HG03558 (cell line): Measurements from ENCODE around the gene GLOD4.
"Not testable (repeated sequence)": the region's sequence is repeated elsewhere in the genome, so short reads cannot be mapped to it uniquely, and the experiment has no call there.

Experiments used
- ATAC-seq: cut with Tn5 transposase; IDR thresholded peaks from one replicate; pipeline ENCODE4 v1.9.1; 2021; ENCODE audit warnings: moderate number of reproducible peaks; ENCODE audit not compliant: unreplicated experiment; ENCODE audit errors: extremely low read depth

Gene GLOD4, protein sequence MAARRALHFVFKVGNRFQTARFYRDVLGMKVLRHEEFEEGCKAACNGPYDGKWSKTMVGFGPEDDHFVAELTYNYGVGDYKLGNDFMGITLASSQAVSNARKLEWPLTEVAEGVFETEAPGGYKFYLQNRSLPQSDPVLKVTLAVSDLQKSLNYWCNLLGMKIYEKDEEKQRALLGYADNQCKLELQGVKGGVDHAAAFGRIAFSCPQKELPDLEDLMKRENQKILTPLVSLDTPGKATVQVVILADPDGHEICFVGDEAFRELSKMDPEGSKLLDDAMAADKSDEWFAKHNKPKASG

DNA sequence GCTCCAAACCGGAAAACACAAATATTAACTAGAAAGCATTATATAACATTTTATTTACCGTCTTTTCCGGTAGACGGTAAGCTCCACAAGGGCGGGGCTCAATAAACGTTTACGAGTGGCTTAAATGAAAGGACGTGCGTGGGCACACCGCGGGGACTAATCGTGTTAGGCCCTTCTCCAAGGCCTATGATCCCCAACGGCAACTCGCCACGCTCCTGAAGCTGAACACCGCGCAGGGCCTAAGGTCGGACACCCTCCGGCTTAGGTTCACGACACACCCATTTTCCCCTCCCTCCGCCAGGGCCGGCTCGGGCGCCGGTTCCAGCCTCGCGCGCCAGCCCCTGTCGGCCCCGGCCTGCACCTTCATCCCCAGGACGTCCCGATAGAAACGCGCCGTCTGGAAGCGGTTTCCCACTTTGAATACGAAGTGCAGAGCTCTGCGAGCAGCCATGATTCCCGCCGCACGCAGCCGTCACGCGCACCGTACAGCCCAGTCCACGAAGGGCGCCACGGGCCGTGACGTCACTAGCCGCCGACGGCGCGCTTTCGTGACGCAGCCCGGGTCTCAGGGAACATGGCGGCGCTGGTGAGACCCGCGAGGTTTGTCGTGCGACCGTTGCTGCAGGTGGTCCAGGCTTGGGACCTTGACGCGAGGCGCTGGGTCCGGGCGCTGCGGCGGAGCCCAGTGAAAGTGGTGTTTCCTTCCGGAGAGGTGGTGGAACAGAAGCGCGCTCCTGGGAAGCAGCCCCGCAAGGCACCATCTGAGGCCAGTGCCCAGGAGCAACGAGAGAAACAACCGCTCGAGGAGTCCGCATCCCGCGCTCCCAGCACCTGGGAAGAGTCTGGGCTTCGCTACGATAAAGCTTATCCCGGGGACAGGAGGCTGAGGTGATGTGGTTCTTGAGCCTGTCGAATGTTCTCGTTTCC is at the start of gene GLOD4, which contains the start of gene MRM3:
Gene GLOD4, minus strand, starts transcription at position 476 of the 927 bp plus-strand sequence. Its CDS starts 25 bp downstream, at position 451.
Gene MRM3, plus strand, starts transcription at position 549 of the 927 bp plus-strand sequence. Its CDS starts 26 bp downstream, at position 575.
- ATAC-seq, result peak; percentile 58

DNA sequence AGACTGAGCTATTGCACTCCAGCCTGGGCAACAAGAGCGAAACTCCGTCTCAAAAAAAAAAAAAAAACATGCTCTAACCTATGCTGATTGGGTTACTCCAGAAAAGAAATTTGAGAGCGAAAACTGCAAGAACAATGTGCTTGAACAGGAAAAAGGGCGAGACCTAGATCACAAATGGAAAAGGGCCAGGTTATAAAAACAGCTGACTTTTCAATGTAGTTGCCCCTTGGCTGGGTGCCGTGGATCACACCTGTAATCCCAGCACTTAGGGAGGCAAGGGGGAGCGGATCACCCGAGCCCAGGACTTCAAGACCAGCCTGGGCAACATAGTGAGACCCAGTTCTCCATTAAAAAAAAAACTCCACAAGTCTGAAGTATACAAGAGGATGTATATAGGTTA is 48.9 kb upstream of the GLOD4 start:
- ATAC-seq, result no peak

DNA sequence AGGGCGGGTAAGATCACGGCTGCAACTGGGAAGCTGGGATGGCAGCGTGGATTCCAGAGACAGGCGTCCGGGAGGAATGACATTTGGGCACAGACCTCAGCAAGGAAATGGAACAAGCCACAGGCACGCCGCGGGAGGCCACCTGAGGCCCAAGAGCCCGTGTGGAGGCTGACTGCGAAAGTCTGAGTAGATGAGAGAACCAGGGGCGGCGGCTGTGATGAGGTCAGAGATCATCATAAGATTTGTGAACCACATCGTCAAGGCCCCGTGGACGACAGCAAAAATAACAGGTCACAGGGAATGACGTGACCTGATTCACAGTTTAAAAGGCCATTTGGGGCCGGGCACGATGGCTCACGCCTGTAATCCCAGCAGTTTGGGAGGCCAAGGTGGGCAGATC is 48.3 kb upstream of the GLOD4 start:
- no peak for ATAC-seq

DNA sequence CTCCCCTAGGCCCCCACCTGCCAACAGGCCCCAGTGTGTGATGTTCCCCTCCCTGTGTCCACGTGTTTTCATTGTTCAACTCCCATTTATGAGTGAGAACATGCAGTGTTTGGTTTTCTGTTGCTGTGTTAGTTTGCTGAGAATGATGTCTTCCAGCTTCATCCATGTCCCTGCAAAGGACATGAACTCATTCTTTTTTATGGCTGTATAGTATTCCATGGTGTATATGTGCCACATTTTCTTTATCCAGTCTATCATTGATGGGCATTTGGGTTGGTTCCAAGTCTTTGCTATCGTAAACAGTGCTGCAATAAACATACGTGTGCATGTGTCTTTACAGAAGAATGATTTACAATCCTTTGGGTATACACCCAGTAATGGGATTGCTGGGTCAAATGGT is 47.5 kb upstream of the GLOD4 start:
- not testable (repeated sequence) for ATAC-seq

DNA sequence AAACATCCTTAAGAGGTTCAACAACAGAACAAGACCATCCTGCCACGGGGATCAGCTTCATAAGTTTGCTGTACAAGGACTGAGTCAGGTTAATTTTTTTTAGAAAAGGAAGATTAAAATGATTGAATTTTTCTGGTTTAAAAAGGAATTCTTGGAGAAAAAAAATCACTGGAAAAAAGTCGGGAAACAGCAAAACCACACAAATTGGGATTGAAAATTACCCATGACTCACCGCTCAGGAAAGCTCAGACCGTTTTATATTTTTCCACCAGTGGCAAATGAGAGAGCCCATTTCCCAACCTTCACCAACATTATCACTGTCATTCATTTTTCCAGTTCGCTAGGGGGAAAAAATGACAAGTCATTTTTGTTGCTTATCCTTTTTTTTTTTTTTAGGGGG is 46.7 kb upstream of the GLOD4 start:
- ATAC-seq, result no peak

DNA sequence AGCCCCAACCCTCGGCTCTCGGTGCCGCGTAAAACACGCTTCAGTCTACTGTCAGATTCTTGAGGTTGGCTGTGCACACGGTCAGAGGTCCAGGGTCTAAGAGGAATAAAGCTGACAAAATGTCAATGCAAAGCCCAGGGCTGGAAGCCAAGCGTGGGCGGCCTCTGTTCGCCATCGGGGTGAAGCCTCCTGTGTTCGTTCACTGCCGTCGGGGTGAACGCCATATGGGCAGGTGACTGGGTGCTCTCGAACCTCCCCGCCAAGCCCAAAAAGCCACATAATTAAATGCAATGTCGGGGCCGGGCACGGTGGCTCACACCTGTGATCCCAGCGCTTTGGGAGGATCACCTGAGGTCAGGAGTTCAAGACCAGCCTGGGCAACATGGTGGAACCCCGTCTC is 44.7 kb upstream of the GLOD4 start:
- ATAC-seq, result no peak

DNA sequence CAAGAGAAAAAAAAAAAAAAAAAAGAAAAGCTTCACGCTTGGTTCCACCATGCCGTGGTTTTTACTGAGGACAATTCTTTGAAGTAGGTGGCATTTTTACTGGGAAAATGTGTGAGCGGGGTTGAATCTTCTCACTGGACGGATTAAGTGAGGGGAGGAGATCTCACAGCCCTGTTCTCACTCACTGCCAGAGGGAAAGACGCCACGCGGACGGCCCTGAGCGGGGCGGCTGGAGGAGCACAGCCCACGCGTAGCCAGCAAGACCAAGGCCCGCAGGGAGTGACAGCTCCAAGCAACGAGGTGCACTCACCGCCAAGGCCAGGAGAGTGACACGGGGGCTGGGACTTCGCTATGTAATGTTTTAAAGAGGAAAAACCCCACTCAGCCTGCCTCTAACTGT is 43.1 kb upstream of the GLOD4 start:
- ATAC-seq, result no peak

DNA sequence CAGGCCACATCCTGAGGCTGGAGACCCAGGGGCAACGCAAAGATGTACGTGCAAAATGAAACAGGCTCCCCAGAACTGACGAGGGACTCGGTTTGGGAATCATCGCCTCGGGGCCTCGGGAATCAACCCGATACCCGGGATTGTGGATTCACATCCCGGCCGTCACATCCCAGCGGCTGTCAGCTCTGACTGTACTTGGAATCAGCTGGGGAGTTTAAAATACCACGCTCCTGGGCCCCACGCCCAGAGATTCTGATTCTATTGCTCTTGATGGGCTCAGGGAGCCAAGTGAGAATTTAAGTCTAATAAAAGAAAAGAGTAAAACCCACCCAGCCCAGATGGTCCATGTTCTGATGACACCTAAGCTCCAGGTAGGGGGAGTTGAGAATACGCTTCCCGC is 42.3 kb upstream of the GLOD4 start:
- no peak for ATAC-seq

DNA sequence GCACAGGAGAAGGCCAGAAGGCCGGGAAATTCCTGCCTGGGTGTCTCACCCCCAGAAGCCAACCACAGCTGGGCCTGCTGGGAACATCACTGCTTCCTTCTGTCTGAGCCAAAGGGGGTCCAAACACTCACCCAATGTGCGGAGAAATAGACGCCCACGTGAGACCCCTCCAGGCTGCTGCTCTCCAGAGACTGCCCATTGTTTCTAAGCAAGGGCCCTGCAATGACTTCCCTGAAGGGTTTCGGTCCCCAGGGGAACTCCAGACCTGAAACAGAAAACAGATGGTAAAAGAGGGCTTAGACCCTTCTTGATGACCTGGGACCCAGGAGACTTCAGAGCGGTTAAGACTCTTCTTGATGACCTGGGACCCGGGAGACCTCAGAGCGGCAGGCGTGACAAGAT is 41.4 kb upstream of the GLOD4 start:
- ATAC-seq, result no peak

DNA sequence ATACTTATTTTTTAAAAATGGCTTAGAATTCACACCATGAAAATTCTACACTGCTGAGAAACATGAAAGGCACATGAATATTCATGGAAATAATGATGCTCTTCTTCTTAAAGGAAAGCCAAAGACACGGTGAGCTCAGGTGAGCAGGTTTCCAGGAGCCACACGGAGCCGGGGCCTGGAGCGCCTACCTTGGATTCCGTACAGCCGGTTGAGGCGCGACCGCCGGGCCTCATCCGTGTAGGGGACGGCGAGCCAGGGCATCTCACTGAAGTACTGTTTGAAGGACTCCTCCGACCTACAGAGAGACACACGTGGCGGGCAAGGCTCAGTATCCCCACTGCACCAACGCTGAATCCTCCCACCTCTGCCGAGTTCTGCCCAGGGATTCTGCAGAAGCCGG is 37.2 kb upstream of the GLOD4 start:
- no peak for ATAC-seq

DNA sequence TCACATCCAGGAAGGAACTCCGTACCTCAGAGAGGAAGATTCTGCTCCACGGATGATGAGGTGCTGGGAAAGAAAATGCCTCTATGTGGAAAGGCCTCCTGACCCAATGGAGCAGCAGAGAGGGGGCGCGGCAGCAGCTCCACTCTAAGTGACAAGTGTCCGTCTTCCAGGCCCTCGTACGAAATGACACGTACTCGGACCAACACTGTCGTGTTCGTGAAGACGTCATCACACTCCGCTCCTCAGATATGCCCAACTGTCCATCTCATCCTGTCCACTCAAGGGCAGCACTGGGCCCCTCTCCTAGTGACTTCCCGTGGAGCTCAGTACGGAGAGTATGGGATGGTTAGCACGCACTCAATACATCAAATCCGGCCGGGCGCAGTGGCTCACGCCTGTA is 32.3 kb upstream of the GLOD4 start:
- no peak for ATAC-seq

DNA sequence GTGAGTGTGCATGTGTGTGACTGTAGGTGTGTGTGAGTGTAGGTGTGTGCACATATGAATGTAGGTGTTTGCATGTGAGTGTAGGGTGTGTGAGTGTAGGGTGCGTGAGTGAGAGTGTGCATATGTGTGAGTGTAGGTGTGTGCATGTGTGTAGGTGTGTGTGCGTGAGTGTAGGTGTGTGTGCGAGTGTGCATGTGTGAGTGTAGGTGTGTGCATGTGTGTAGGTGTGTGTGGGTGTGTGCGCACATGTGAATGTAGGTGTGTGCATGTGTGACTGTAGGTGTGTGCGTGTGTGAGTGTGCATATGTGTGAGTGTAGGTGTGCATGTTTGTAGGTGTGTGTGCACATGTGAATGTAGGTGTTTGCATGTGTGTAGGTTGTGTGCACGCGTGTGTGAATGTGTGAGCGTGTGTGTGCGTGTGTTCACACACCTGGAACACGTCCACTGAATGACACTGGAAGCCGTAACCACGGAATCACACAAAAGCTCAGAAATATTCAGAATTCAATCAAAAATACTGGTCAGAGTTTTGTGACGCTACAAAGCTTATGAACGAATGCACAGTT is 30.6 kb upstream of the GLOD4 start:
- no peak for ATAC-seq

DNA sequence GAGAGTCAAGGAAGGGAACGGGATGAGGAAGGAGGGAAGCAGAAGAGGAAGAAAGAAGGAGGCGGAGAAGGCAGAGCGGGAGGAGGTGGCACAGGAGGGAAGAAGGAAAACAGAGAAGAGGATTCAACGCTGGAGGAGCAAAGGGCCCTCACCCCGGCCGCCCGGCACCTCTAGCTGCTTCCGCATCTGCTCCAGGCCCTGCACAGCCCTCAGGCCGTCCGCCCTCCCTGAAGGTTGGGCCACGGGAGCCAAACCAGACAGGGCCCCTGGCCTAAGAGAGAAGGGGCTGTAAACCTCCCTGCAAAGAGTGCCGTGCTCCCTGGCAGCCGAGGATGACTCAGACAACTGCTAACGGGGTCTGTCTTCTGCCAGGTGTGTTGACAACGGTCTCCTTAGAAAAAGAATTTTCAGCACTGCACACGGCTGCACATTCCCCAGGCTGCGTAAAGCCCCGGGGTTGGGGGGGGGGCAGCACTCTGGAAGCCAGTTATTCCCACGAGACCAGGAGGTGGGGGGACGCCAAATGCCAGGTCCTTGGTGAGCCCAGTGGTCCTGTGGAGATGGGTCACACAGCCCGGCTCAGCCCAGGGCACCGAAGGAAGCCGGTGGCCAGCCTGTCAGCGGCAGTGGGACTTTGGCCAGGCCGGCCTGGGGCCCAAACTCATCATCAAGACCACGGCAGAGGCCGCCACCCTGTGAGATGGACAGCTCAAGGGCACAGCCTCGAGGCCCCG is 29.1 kb upstream of the GLOD4 start:
- ATAC-seq, result no peak

DNA sequence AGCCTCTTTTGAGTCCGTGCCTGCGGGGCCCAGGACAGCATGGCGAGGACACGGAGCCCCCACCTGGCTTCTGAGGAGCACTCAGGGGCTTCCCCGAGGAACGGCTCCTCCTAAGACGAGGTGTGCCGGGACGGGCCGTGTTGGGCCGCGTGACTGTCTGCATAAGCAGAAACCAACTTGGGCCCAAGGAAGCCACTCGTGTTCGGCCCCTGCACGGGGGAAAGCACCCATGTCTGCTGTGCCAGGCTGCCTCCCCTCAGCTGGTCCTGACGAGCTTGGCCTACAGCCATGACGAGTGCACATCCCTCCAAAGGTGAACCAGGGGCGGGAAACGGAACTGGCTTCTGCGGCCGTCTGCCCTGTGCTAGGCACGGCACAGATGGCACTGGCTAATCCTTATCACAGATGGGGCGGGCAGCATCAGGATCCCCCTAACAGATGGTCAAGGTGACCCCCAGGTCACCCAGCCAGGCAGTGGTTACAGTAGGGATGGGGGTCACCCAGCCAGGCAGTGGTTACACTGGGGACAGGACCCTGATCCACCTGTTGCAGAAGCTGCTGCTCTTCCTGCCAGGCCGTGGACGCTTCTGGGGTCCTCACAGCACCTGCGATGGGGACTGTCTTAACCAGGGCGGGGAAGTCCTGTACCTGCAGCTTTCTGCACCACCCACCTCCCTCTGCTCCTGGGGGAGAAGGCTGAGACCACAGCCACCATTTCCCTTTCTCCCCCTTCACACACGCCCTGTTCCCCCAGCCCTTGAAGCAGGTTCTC is 25.6 kb upstream of the GLOD4 start:
- ATAC-seq, result no peak

DNA sequence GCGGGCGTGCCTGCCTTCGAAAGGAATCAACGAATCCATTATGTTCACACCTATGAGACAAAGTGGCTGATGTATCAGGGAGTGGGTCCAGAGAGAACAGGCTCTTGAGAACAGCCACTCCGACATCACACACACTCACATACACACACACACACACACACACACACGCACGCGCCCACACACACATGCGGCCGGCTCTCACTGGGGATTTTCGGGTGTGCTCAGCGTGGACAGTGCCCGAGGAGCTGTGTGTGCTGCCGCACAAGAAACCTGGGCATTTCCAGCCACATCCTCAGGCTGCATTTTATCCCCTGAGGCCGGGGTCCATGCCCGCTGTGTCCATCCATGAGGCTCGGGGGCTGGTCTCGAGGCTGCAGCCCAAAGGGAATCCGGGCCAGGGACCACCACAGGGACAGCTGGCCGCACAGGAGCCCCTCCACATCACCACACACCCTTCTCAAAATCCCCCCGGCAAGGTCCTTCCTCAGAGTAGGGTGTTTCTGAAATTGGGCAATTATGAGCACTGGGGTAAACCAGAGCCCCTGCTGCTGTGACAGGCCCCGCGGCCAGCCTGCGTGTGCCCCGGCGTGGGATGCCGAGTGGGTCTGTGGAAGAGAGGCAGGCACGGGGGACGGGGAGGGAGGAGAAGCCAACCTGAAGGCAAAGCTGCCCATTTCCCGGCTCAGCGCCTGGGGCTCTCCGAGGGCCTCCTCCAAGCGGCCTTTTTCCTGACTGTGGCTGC is 24.9 kb upstream of the GLOD4 start:
- no peak for ATAC-seq

DNA sequence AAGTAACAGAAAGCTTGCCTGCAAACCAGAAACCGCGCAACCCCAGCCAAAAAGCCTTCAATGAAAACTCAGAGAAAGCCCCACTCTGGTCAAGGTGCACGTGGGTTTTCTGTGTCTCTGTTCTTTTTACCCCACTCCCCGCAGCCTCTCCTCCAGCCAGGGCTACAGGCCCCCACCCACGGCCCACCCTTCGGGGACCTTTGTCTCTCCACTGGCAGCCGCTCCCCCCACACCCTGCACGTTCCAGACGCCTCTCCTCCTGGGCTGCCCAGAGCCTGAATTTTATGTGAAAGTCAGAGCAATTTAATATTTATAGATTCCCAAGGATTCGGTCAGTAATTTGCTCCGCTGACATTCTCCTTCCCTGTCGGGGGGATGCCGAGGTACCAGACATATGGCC is 24.3 kb upstream of the GLOD4 start:
- no peak for ATAC-seq

DNA sequence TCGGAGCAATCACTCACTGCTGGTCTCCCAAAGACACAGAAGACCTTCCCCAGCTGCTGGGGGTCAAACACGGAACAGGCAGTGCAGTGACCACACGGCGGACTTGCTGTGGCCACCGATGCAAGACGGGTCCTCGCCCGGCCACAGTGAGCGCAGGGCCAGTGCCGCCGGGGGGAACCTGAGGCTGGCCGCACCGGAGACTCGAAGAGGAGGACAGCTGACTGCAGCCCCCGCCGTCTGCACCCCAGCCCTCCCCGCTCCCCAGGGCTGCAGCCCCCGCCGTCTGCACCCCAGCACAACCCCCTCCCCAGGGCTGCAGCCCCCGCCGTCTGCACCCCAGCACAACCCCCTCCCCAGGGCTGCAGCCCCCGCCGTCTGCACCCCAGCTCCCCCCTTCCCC is 23.8 kb upstream of the GLOD4 start:
- ATAC-seq, result not testable (repeated sequence)

DNA sequence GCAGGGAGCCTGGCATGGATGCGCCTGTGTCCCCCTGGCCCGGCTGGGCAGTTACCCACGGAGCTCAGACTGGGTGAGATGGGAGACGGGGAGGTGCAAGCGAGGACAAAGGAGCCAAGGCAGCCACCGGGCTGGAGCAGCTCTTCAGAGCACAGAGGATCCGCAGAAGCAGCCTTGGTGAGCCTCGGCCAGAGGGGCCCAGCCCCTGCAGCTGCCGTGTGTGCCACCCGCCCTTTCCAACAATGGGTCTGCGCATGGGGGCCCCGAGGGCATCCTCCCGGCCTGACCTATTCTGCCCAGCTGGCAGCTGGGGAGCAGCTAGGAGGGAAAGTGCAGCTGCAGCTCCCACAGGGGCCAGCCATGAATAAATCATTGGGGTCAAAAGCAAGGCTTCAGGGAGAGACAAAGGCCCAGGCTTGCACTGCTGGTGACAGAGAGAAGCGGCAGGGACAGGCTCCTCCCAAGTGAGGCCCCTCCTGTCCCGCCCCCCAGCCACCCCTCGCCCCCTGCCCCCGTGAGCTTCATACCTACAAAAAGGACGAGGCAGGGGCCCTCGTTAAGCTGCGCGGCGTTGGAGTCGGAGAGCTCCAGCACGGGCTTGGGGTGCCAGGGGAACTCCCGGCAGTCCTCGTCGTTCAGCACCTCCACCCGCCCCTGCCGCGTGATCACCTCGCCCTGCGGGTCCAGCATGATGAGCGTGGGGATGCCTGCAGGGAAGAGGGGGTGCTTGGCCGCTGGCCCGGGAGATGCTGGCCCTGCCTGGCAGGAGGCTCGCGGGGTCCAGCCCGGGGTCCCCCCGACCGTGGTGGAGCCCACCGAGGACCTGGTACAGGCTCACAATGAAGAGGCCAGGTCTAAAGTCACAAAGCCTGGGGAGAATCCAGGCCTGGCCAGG is 22.7 kb upstream of the GLOD4 start:
- no peak for ATAC-seq
